Fibroblast of lung (primary cell): ENCODE measurements around the gene RNF11. TPM values are rescaled to one million over a fixed set of nuclear protein-coding genes. Genes with fewer than 3 reads are reported as not detected.

Source experiments
- DNase-seq, 2 donors: peaks; one replicate each; pipeline versions ENCODE4 v3.0.0 to v3.0.0-alpha.2; 2010; ENCODE audit warnings: low read depth in 2 of 2
- H2AFZ ChIP-seq: 2 replicates; pipeline ENCODE4 v1.5.1; 2012; ENCODE audit warnings: low read length, control low read depth, inconsistent platforms
- H3K27ac ChIP-seq: 2 replicates; pipeline ENCODE4 v1.5.1; 2011; ENCODE audit warnings: low read length, control low read depth; ENCODE audit not compliant: insufficient read depth
- H3K27me3 ChIP-seq: 2 replicates; pipeline ENCODE4 v1.5.1; 2011; ENCODE audit warnings: mild to moderate bottlenecking, low read length; ENCODE audit not compliant: control insufficient read depth, insufficient read depth
- H3K36me3 ChIP-seq: 2 replicates; pipeline ENCODE4 v1.5.1; 2011; ENCODE audit warnings: low read length; ENCODE audit not compliant: control insufficient read depth, insufficient read depth
- H3K4me1 ChIP-seq: 2 replicates; pipeline ENCODE4 v1.5.1; 2011; ENCODE audit warnings: low read length; ENCODE audit not compliant: control insufficient read depth, insufficient read depth; ENCODE audit errors: extremely low read depth
- H3K4me2 ChIP-seq: 2 replicates; pipeline ENCODE4 v1.5.1; 2011; ENCODE audit warnings: low read length, control low read depth; ENCODE audit not compliant: insufficient read depth; ENCODE audit errors: extremely low read depth
- H3K4me3 ChIP-seq, 4 experiments: fragments of 200-600 bp in 1 of 4; sonication (generic) in 1 of 4; replicated peaks in 1 of 4; 2 replicates each; pipeline ENCODE4 v1.5.1; 2011 to 2016; ENCODE audit warnings: low read length in 4 of 4, low read depth in 3 of 4, mild to moderate bottlenecking in 3 of 4, control low read depth in 2 of 4, inconsistent platforms in 1 of 4, mixed read lengths in 1 of 4; ENCODE audit not compliant: insufficient read depth in 1 of 4; ENCODE audit errors: control extremely low read depth in 1 of 4
- H3K79me2 ChIP-seq: 2 replicates; pipeline ENCODE4 v1.5.1; 2012; ENCODE audit warnings: mild to moderate bottlenecking, low read length, inconsistent platforms; ENCODE audit not compliant: control insufficient read depth, insufficient read depth
- H3K9ac ChIP-seq: 2 replicates; pipeline ENCODE4 v1.5.1; 2011; ENCODE audit warnings: mild to moderate bottlenecking, low read length, control low read depth; ENCODE audit not compliant: insufficient read depth
- H3K9me3 ChIP-seq: 2 replicates; pipeline ENCODE4 v1.5.1; 2012; ENCODE audit warnings: low read depth, low read length; ENCODE audit not compliant: control insufficient read depth, insufficient read depth
- H4K20me1 ChIP-seq: 2 replicates; pipeline ENCODE4 v1.5.1; 2011; ENCODE audit warnings: low read length; ENCODE audit not compliant: control insufficient read depth, insufficient read depth; ENCODE audit errors: extremely low read depth
- CTCF ChIP-seq, 2 donors: IDR thresholded peaks in 1 of 2; conservative IDR thresholded peaks in 1 of 2; 1 replicate in 1 of 2; 2 replicates in 1 of 2; pipeline ENCODE4 v1.5.1; 2011 to 2012; ENCODE audit warnings: low read length in 2 of 2, control low read depth in 1 of 2, inconsistent platforms in 1 of 2, low read depth in 1 of 2, mild to moderate bottlenecking in 1 of 2
- EZH2 ChIP-seq: IDR thresholded peaks from 2 replicates; pipeline ENCODE4 v1.5.1; 2012; ENCODE audit warnings: low read length, control low read depth, mild to moderate bottlenecking; ENCODE audit errors: missing control alignments
- polyA plus RNA-seq, 2 donors: library from polyadenylated mRNA; depleted of rRNA in 1 of 2; stranded (reverse) in 1 of 2; unstranded in 1 of 2; fragments of >200 nt; gene quantifications; 2 replicates each; pipeline ENCODE4 v1.2.1, GENCODE V29; 2011 to 2012; ENCODE audit warnings: missing spikeins in 1 of 2
- total RNA-seq: library from RNA; depleted of rRNA; stranded (reverse); fragments of >200 nt; gene quantifications from 2 replicates; pipeline ENCODE4 v1.2.1, GENCODE V29; 2014

The RNF11 gene
- total and polyA plus RNA-seq, 2 donors (not counting 1 experiment from before 2014, with no cell fraction given) = 116 to 209 TPM

- Histone ChIP-seq H3K9ac (no peak overlapping the region), H3K27ac (no peak overlapping the region), H4K20me1 (no peaks in the 10 kb centered on the region), H3K79me2 (no peaks in the 10 kb centered on the region), H3K4me1 (no peaks in the 10 kb centered on the region), H3K36me3 (no peaks in the 10 kb centered on the region), H2AFZ (no peak overlapping the region), H3K9me3 (no peaks in the 10 kb centered on the region), H3K27me3 (no peaks in the 10 kb centered on the region), H3K4me3 (no peak overlapping the region), H3K4me2 (no peak overlapping the region)
- no peak for TF ChIP-seq EZH2
- no peak for TF ChIP-seq CTCF (conservative IDR thresholded peaks at IDR 0.05 in 1 of 2, IDR thresholded peaks at IDR 0.05 in 1 of 2; ENCODE audit: low read depth in 1 of 2, low read length in 2 of 2)
- DNase-seq = no peak
These were observed 85.8 kb downstream of the RNF11 start for GRCh38 chr1:51321924-51322280.

GRCh38 chr1:51322417-51323101 lies 86.5 kb downstream of the RNF11 start:
- Histone ChIP-seq H3K4me3 (no peak overlapping the region), H3K79me2 (no peaks in the 10 kb centered on the region), H3K9me3 (no peaks in the 10 kb centered on the region), H3K4me1 (no peaks in the 10 kb centered on the region), H2AFZ (no peak overlapping the region), H3K27me3 (no peaks in the 10 kb centered on the region), H3K9ac (no peak overlapping the region), H4K20me1 (no peaks in the 10 kb centered on the region), H3K36me3 (no peaks in the 10 kb centered on the region), H3K27ac (no peak overlapping the region), H3K4me2 (no peak overlapping the region)
- TF ChIP-seq CTCF (conservative IDR thresholded peaks at IDR 0.05 in 1 of 2, IDR thresholded peaks at IDR 0.05 in 1 of 2; ENCODE audit: low read depth in 1 of 2, low read length in 2 of 2) (no peak), EZH2 (no peak)
- DNase-seq = no peak

Other genes starting within 250 kb of the RNF11 start
- gene C1orf185, start 134.0 kb upstream of the RNF11 start, total RNA-seq = not detected in 2 replicates
- gene C1orf185, start 134.0 kb upstream of the RNF11 start, polyA plus RNA-seq = not detected in 2 replicates
- 0.51 and 1.5 TPM in 2 replicates for gene TTC39A, start 94.3 kb downstream of the RNF11 start, total RNA-seq
- 0.28 and 0.72 TPM in 2 replicates for gene TTC39A, start 94.3 kb downstream of the RNF11 start, polyA plus RNA-seq